Liver (tissue), 3 donors: ENCODE results near the gene SPI1.

Experiments used
- ATF3 ChIP-seq: IDR thresholded peaks from 2 replicates; pipeline ENCODE4 v1.6.1; 2016; ENCODE audit warnings: antibody characterized with exemption
- FOXA1 ChIP-seq: IDR thresholded peaks from 2 replicates; pipeline ENCODE4 v1.6.1; 2016; ENCODE audit warnings: antibody characterized with exemption
- RAD21 ChIP-seq, 2 donors: IDR thresholded peaks; 2 replicates each; pipeline ENCODE4 v1.6.1; 2016; ENCODE audit warnings: antibody characterized with exemption in 2 of 2, mild to moderate bottlenecking in 2 of 2
- REST ChIP-seq: IDR thresholded peaks from 2 replicates; pipeline ENCODE4 v1.6.1; 2016; ENCODE audit warnings: antibody characterized with exemption, mild to moderate bottlenecking
- RXRA ChIP-seq, 2 donors: IDR thresholded peaks; 2 replicates each; pipeline ENCODE4 v1.6.1; 2017 to 2018; ENCODE audit warnings: antibody characterized with exemption in 2 of 2, mild to moderate bottlenecking in 1 of 2
- TAF1 ChIP-seq: conservative IDR thresholded peaks from 2 replicates; pipeline ENCODE4 v1.6.1; 2016; ENCODE audit warnings: antibody characterized with exemption, mild to moderate bottlenecking
- ZBTB33 ChIP-seq: IDR thresholded peaks from 2 replicates; pipeline ENCODE4 v1.6.1; 2016; ENCODE audit warnings: antibody characterized with exemption
- TF ChIP-seq, protein P1 (sequence below): fragments of 150-350 bp; IDR thresholded peaks from 2 replicates; pipeline ENCODE4 v1.5.1; 2017; ENCODE audit warnings: improper control_type of control experiment, low read depth, low read length; ENCODE audit not compliant: missing input control
- TF ChIP-seq, protein P2 (sequence below): IDR thresholded peaks from 2 replicates; pipeline ENCODE4 v1.6.1; 2016; ENCODE audit warnings: antibody characterized with exemption
- donor health status: healthy.
- donor health status: healthy.

DNA sequence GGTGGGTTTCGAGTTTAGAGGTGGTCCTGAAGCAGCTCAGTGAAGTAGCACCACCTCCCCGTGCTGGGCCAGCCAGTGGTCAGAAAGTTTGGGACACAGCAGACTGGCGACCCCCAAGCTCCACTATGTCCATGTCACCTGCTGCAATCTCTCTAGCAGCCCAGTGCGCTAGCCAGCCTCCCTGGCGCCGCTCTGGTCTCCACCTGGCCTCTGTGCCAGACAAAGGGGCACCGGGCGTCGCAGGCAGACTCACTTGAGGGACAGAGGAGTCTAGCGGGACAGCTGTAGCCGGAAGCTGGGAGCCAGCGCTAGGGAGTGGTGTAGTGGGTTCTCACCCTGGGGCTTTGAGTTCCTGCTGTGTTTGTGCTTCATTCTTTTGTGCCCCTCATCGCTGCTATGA lies 51.3 kb downstream of the SPI1 start:
- TF ChIP-seq, protein P1, sequence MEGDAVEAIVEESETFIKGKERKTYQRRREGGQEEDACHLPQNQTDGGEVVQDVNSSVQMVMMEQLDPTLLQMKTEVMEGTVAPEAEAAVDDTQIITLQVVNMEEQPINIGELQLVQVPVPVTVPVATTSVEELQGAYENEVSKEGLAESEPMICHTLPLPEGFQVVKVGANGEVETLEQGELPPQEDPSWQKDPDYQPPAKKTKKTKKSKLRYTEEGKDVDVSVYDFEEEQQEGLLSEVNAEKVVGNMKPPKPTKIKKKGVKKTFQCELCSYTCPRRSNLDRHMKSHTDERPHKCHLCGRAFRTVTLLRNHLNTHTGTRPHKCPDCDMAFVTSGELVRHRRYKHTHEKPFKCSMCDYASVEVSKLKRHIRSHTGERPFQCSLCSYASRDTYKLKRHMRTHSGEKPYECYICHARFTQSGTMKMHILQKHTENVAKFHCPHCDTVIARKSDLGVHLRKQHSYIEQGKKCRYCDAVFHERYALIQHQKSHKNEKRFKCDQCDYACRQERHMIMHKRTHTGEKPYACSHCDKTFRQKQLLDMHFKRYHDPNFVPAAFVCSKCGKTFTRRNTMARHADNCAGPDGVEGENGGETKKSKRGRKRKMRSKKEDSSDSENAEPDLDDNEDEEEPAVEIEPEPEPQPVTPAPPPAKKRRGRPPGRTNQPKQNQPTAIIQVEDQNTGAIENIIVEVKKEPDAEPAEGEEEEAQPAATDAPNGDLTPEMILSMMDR: no peak
- TF ChIP-seq, protein P2, sequence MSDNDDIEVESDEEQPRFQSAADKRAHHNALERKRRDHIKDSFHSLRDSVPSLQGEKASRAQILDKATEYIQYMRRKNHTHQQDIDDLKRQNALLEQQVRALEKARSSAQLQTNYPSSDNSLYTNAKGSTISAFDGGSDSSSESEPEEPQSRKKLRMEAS: no peak
- TF ChIP-seq TAF1: no peak
- no peak for TF ChIP-seq REST
- TF ChIP-seq RAD21 (IDR thresholded peaks at IDR 0.05): no peak
- no peak for TF ChIP-seq ATF3
- TF ChIP-seq RXRA (IDR thresholded peaks at IDR 0.05): no peak
- TF ChIP-seq FOXA1: no peak
- TF ChIP-seq ZBTB33: no peak
